ENCODE results near the gene TTR. TPM values are rescaled to one million over a fixed set of nuclear protein-coding genes. Genes with fewer than 3 reads are reported as not detected.

The TTR gene
- total RNA-seq: 1 to 10 TPM in 1 of 4 donors, not detected in 3; 2.5 TPM

- no peak for DNase-seq
- Histone ChIP-seq H3K9me3 (no peaks in the 10 kb centered on the region), H3K4me1 (no peaks in the 10 kb centered on the region), H3K36me3 (no peaks in the 10 kb centered on the region), H3K27me3 (no peaks in the 10 kb centered on the region), H3K4me3 (peak within 1 kb of the TSS in 1 of 4 donors; percentile 14), H3K27ac (no peak within 1 kb of the TSS)
- TF ChIP-seq CTCF (IDR thresholded peaks at IDR 0.05) (no peak), POLR2A (IDR thresholded peaks at IDR 0.05) (no peak)
These were observed at the start of gene TTR for GRCh38 chr18:31591628-31592027. Gene TTR, plus strand, starts transcription at chr18:31591877. Its CDS starts 26 bp downstream, at chr18:31591903.

- TF ChIP-seq CTCF (IDR thresholded peaks at IDR 0.05): no peak
- no peak for TF ChIP-seq POLR2A (IDR thresholded peaks at IDR 0.05)
- no peak for DNase-seq
- Histone ChIP-seq H3K27me3 (no peaks in the 10 kb centered on the region), H3K36me3 (peaks cover 0 to 32% (median 0%) of the 10 kb centered on the region in 3 donors), H3K9me3 (no peaks in the 10 kb centered on the region), H3K4me1 (no peaks in the 10 kb centered on the region), H3K27ac (no peak overlapping the region), H3K4me3 (no peak overlapping the region)
These were observed 45.2 kb upstream of the TTR start for GRCh38 chr18:31546476-31546875.

GRCh38 chr18:31548853-31549252, 42.8 kb upstream of the TTR start:
- peak overlapping the region in 1 of 4 donors; percentile 41 for H3K27ac ChIP-seq

GRCh38 chr18:31549416-31549815, 42.3 kb upstream of the TTR start:
- Histone ChIP-seq H3K4me3 (no peak overlapping the region), H3K27me3 (no peaks in the 10 kb centered on the region), H3K4me1 (no peaks in the 10 kb centered on the region), H3K9me3 (no peaks in the 10 kb centered on the region), H3K36me3 (peaks cover 0 to 15% (median 0%) of the 10 kb centered on the region in 3 donors), H3K27ac (peak overlapping the region in 1 of 4 donors; percentile 41)
- DNase-seq: no peak
- TF ChIP-seq POLR2A (IDR thresholded peaks at IDR 0.05) (no peak), CTCF (IDR thresholded peaks at IDR 0.05) (no peak)

More at GRCh38 chr18:31548853-31549252, 42.8 kb upstream of the TTR start:
- DNase-seq: no peak
- H3K4me3 ChIP-seq: no peak overlapping the region
- peaks cover 0 to 15% (median 0%) of the 10 kb centered on the region in 3 donors for H3K36me3 ChIP-seq
- no peak for TF ChIP-seq CTCF (IDR thresholded peaks at IDR 0.05)
- TF ChIP-seq POLR2A (IDR thresholded peaks at IDR 0.05): no peak
- H3K9me3 ChIP-seq: no peaks in the 10 kb centered on the region
- H3K4me1 ChIP-seq: no peaks in the 10 kb centered on the region
- no peaks in the 10 kb centered on the region for H3K27me3 ChIP-seq

GRCh38 chr18:31551883-31552282, 39.8 kb upstream of the TTR start:
- no peaks in the 10 kb centered on the region for H3K36me3 ChIP-seq
- no peaks in the 10 kb centered on the region for H3K9me3 ChIP-seq
- no peak for DNase-seq
- no peak for TF ChIP-seq CTCF (IDR thresholded peaks at IDR 0.05)
- no peak for TF ChIP-seq POLR2A (IDR thresholded peaks at IDR 0.05)
- no peaks in the 10 kb centered on the region for H3K27me3 ChIP-seq
- H3K4me3 ChIP-seq: no peak overlapping the region
- H3K27ac ChIP-seq: no peak overlapping the region
- no peaks in the 10 kb centered on the region for H3K4me1 ChIP-seq

GRCh38 chr18:31553800-31554199, 37.9 kb upstream of the TTR start:
- DNase-seq: no peak
- Histone ChIP-seq H3K9me3 (no peaks in the 10 kb centered on the region), H3K27me3 (no peaks in the 10 kb centered on the region), H3K36me3 (no peaks in the 10 kb centered on the region), H3K4me1 (no peaks in the 10 kb centered on the region), H3K27ac (no peak overlapping the region), H3K4me3 (no peak overlapping the region)
- no peak for TF ChIP-seq CTCF (IDR thresholded peaks at IDR 0.05)
- no peak for TF ChIP-seq POLR2A (IDR thresholded peaks at IDR 0.05)

Data from Peyer's patch (tissue), 4 donors.